H54 (cell line): Measurements from ENCODE around the gene NENF.

Experiments
- DNase-seq: peaks from one replicate; pipeline ENCODE4 v3.0.0; 2011; ENCODE audit warnings: low spot score, mixed read lengths; ENCODE audit not compliant: insufficient read length
- FAIRE-seq: peaks from 3 replicates; lab custom pipeline; 2011; peaks lifted over from hg19 to GRCh38; lab: Jason Lieb, UNC
- POLR2A ChIP-seq: IDR thresholded peaks from 2 replicates; pipeline ENCODE4 v1.6.1; 2011; ENCODE audit warnings: low read depth, mild to moderate bottlenecking, low read length

Gene NENF

DNA sequence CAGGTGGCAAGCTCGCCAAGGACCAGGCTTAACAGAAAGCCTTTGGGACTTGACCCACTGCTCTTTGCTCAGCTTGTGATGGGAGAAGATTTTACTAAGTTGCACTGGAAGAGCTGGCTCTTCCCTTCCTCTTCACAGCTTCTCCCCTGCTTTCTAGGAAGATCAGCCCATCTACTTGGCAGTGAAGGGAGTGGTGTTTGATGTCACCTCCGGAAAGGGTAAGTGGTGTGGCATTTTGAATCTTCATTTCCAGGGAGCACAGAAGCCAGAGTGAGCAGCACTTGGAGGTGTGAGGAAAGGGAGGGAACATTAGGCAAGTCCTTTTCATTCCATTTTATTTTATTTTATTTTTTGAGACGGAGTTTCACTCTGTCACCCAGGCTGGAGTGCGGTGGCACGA, 9.7 kb downstream of the NENF start:
- FAIRE-seq (no peak), DNase-seq (no peak)
- TF ChIP-seq POLR2A, result no peak

DNA sequence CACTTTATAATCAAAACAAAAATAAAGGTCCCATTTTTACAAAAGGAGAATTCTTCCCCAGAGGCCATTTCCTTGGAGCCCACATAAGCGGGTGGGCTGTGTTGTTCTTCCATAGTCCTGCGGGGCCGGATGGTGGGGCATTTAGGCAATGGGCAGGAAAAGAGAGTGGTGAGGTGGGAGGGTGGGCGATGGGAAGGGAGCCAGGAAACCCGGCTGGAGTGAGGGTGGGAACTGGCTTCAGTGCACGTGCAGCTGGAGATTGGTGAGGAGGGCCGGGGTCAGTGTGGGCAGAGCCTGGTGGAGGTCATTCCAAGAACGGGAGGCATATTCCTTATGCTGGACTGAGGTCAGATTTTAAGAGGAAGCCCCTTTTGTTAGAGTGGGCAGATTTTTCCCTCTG, 13.6 kb downstream of the NENF start:
- TF ChIP-seq POLR2A, result no peak
- DNase-seq (no peak), FAIRE-seq (no peak)

DNA sequence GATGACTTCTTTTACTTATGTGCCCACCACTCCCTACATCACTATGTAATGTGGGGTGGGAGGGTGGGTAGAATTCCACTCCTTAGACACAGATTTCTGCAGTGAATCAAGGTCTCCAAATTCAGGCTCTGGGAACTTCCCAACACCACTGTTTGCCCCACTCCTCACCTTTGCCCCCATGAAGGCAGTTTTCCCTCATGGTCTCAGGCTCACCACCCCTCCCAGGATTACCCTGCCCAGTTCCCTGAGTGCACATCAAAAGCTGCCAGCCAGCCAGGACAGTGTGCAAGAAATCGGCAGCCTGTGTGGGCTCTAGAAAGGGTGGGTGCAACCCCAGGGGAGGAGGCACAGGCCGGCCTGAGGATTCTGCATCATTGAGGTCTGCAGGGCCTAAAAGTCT, 14.8 kb downstream of the NENF start:
- FAIRE-seq (no peak), DNase-seq (no peak)
- TF ChIP-seq POLR2A, result no peak

DNA sequence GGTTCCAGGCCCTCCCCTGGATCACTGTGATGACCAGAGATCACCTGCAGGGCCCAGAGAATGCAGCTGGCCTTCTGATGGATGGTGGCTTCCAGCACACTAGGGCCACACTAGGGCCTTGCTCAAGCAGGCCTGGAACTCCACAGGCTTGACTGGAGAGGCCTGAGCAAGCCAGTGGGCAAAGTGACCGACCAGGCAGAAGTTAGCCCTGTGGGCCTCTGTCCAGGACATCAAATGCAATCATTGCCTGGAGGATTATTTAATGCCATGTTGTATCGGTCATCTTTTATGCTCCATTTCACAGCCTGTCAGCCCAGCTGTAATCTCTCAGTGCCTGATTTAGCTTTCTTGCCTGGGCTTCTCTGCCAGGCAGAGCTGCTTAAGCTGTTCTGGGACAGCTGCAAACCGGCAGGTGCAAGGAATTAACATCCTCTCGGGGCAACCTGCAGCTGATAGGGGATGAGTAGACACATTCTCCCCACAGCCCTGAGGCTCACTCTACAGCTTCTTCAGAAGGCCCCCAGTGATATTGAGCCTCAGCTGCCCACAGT, 17.7 kb downstream of the NENF start:
- no peak for DNase-seq
- FAIRE-seq, result no peak
- no peak for TF ChIP-seq POLR2A

DNA sequence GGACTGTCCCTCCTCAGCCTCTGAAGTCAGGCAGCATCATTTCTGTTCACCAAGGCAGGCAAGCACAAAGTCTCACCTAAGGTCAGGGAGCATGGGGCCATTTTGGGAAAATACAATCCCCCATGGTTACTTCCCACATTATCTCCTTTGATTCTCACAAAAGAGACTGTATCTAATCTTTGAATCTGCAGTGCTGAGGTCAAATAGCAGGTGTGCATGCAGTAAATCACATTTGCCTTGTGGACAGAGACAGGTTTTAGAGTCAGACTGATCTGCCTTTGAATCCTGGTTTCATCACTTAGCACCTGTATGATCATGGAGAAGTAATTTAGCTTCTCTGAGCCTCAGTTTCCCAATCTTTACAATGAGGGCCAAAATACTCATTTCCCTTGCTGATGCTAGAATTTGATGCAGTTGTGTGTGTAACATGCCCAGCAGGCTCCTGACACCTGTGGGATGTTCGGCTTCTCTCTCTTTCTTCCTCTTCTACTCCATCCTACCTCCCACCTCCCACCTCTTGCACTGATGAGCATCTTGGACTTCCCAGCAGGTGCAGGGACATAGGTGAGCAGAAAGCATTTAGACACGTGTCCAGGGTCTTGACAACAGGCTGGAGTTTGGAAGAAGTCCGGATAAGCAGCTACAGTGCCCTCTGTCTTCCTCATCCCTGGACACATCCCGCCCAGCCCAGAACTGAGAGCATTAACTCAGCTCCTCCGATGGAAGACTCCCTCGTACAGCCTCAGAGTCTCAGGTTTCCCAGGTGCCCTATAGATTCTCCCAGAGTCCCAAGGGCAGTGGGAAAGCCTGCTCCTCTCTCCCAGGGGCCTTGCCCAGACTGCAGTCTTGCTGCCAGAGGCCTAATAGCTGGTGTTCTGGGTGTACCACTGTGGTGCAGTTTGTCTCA, 18.9 kb downstream of the NENF start:
- no peak for TF ChIP-seq POLR2A
- DNase-seq (no peak), FAIRE-seq (no peak)

DNA sequence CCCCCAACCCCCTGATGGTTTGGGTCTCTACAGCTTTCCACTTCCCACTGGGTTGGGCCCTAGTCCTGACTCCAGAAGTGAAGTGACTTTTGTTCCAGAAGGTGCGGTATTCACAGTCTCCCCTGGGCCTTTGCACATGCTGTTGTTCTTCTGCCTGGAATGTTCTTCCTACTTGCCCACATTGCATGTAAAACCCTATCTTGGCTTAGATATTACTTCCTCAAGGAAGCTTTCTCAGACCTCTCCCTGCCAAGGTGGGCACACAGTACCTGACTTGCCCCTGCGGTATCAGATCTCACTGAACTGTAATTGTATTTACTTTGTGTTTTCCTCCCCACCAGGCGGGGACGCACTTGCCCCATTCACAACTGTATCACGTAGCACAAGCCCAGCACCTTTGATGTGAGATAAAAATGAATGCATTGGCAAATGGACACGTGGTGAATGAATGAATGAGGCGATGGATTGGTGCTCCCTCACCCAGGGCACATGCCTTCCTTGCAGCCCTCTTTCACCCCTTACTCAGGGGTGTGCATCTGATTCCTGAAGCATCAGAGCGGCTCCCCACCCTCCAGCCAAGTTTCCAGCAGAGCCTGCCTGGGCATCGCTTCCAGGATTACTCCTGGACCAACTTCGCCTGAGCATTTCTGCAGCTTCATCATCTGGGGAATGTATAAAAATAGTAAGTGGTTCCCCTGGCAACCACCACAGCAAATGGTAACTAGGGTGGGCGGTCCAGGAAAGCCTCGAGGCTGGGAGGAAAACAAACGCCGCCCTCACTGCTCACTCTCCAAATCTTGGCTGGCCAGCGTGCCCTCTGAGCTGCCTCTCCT, 19.8 kb downstream of the NENF start:
- DNase-seq (no peak), FAIRE-seq (no peak)
- TF ChIP-seq POLR2A, result no peak

DNA sequence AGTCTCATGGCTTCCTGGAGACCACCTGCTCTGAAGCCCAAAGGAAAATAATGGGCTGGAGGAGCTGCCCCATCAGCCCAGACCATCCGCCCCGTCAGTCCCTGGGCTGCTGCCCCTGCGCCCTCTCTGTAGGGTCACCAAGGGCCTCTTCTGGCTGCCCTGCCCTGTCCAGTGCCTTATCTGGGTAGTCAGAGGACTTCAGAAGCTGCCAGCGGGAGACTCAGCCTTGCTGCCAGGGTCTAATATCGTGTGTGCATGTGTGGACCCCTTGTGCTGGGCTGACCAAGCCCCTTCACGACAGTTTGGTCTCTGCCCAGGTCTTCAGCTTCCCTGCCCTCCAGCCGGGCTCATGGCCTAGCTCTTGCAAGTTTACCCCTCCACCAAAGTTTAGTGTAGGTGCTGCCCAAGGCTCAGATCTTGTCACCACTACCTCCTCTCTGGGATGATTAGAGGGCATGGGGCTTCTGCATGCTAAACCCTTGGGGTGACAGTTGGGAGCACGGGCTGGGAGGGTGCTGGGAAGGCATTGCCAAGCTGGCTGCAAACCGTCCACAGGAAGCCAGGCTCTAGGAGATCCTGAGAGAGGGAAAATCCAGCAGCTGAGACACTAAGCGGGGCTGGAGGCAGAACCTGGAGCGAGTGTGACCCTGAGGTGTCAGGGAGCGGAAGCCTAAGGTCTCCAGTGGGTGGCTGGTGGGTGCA, 20.6 kb downstream of the NENF start:
- no peak for TF ChIP-seq POLR2A
- DNase-seq (no peak), FAIRE-seq (no peak)

DNA sequence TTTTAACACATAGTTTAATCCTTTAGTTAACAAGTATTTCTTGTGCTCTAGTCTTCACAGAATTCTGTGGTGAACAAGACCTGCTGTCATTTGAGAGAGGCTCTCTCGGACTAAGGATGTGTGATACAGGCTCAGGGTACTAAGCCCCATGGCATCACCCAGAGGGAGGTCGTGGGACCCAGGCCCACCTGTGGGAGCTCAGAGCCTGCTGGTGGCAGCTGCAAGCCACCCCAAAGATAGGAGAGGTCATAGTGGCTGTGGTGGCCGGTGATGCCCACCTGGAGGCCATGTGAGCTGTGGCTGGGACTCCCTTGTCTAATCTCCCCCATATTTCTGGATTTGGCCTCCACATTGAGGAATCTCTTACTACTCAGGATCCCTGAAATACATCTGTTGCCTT, 22.0 kb downstream of the NENF start:
- FAIRE-seq (no peak), DNase-seq (no peak)
- TF ChIP-seq POLR2A, result no peak

DNA sequence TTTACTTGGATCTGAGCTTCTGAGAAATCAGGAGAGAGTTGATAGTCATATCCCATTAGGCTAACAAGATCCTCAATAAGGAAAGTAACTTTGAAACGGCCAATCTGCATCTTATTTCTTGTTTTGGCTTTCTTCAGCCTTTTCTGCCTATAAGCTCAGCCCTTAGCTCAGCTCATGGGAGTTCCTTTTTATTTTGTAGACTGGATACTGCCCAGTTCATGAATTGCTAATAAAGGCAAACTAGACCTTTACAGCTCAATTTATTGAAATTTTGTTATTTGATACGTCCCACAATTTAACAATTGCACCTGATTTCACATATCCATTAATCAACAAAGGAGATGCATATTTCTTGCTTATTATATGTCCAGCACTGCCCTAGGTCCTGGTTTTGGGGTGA, 22.7 kb downstream of the NENF start:
- TF ChIP-seq POLR2A, result no peak
- FAIRE-seq, result no peak
- DNase-seq, result no peak

DNA sequence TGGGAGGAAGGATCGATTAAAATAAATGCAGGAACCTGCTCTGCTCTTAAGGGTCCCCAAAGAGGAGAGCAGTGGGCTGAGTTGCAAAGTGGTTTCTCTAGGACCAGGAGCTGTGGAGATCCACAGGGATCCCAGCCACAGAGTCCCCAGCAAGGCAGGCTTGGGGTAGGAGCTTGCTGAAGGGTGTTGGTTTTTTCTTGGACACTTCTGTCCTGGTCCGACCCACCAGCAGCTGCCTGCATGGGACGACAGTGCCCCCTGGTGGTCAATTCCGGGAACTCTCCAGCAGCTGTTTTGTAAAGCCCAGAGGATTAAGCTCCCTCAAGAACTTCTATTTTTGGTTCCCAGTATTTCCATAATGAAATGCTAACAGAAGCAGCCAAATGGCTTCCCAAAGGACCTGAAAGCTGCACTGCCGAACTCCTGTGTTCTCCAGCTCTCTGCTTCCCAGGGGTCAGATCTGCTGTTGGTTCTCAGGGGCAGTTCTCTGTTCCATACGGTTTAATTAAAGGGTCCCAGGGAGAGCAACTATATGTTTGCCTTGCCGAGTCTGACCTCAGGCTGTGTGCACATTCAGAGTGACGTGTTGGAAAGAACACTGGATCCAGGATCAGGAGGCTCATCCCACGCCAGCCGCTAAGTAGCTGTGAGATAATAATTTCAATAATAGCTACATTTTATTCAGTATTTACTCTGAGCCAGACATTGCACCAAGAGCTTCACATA, 23.2 kb downstream of the NENF start:
- DNase-seq, result peak; percentile 79
- FAIRE-seq, result no peak
- no peak for TF ChIP-seq POLR2A

DNA sequence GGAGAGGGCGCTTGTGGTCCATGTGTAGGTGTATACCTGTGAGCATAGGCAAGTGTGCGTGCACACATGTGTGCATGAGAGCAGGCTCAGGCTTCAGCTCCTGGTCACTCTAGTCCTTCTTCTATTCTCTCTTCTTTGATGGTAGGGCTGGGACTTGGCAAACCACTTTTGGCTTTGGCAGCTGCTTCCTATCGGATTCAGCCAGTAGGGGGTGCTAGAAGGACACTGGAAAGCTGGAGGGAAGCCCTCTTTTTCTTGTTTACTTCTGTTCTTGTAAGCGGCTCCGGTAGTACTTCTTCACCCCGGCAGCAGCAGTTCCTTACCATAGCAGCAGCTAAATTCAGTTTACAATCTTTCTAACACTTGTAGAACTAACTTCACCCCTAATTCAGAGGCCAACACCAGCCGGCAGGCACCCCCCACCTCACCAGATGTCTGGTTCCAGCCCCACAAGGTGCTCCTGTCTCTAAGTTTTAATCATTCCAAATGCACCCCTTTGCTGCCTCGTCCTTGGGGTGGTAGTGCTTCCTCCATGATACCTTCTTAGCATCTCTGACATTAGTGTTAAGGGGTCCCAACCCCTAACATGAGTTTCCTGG, 25.1 kb downstream of the NENF start:
- DNase-seq (peak; percentile 57), FAIRE-seq (no peak)
- TF ChIP-seq POLR2A, result no peak

DNA sequence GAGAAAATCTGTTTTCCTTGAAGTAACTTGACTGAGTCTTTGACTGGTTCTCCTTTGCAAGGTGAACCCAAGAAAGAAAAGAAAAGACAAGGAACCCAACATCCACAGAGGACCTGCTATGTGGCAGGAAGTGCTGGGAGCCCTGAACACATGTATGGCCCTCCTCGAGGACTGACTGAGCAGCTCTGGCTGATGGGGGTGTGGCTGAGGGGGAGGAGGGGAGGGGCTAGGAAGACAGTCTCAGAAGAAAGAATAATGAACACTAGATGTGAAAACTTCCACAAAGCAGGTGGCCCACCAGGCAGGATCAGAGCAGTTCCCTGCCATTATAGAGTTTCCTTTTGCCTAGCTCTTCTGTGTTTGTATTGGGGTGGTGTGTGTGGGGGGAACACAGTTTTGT, 26.1 kb downstream of the NENF start:
- TF ChIP-seq POLR2A, result no peak
- no peak for FAIRE-seq
- DNase-seq, result no peak

DNA sequence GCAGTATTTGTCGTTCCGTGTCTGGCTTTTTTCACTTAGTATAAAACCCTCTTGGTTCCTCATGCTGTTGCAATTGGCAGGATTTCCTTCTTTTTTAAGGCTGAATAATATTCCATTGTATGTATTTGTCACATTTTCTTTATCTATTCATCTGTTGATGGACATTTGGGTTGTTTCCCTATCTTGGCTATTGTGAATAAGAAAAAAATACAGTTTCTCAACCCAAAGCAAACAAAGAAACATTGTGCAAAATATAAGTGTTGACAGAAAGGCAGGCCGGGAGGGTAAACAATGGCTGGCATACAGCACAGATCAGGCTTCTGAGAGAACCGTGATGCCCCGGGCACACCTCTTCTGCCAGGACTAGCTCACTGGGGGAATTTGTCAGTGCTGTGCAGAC, 26.9 kb downstream of the NENF start:
- TF ChIP-seq POLR2A, result no peak
- FAIRE-seq (no peak), DNase-seq (no peak)
